ENCODE data around the gene TMEM132A.

DNA sequence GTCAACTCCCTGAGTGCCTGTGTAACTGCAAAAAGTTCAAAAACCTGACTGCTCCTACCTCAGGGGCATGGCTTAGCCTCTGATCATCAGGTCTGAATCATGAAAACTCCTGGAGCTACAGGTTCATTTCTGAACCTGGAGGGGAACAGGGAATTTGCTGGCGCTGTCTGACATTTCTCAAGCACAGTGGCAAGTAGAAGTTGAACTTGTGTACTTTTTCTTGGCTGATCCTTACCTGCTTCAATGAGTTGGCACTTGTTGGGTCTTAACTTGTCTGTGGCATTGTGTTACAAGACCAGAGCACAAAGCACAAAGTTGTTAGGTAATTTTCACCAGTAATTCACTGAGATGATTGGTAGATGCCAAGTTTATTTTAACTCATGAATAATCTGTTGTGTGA lies 7.0 kb upstream of the TMEM132A start:
- TF ChIP-seq EP300 (IDR thresholded peaks at IDR 0.05) (no peak), POLR2A (IDR thresholded peaks at IDR 0.05) (no peak), POLR2AphosphoS5 (IDR thresholded peaks at IDR 0.05) (no peak)
- TF ChIP-seq, protein P1, sequence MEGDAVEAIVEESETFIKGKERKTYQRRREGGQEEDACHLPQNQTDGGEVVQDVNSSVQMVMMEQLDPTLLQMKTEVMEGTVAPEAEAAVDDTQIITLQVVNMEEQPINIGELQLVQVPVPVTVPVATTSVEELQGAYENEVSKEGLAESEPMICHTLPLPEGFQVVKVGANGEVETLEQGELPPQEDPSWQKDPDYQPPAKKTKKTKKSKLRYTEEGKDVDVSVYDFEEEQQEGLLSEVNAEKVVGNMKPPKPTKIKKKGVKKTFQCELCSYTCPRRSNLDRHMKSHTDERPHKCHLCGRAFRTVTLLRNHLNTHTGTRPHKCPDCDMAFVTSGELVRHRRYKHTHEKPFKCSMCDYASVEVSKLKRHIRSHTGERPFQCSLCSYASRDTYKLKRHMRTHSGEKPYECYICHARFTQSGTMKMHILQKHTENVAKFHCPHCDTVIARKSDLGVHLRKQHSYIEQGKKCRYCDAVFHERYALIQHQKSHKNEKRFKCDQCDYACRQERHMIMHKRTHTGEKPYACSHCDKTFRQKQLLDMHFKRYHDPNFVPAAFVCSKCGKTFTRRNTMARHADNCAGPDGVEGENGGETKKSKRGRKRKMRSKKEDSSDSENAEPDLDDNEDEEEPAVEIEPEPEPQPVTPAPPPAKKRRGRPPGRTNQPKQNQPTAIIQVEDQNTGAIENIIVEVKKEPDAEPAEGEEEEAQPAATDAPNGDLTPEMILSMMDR (IDR thresholded peaks at IDR 0.05), result no peak

Measured in suprapubic skin (tissue), 4 donors.